GM18511 (cell line): Measurements from ENCODE around the gene PLK2.

Experiments
- ATAC-seq: cut with Tn5 transposase; IDR thresholded peaks from one replicate; pipeline ENCODE4 v1.9.1; 2021; ENCODE audit warnings: mild to moderate bottlenecking, moderate library complexity; ENCODE audit not compliant: unreplicated experiment

Gene PLK2

DNA sequence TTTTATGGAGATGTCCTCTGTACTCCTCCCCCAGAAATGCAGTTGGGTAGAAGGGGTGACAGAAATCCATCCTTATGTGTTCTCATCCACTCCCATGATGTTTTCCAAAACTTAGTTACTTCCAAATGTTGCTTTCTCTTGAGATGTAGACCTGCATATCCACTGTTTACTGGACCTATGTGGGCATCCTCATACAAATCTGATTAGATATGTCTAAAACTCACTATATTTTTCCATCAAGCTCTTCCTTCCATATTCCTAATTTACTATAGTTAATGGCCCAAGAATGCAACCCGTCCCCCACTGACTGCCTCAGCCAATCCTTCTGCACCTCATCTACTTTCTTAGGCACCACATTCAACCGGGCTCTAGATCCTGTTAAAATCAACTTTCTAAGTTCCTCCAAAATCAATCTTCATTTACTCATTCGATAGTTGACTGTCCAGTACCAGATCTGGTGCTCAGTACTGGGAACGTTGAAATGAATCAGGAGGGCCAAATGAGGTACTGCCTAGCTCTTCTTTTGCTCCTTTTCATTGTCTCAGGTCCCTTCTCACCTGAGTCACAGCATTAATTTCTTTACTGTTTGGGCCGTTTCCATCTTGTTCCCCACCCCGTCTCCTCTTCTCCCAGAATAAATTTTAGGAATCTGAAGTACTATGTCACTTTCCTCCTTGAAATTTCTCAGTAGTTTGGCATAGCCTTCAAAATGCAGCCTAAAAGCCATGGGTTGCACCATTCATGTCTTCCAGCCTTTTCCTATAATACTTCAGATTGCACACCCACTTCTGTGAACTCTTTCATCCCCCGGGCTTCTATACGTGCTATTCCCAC, 7.9 kb downstream of the PLK2 start:
- ATAC-seq, result no peak

DNA sequence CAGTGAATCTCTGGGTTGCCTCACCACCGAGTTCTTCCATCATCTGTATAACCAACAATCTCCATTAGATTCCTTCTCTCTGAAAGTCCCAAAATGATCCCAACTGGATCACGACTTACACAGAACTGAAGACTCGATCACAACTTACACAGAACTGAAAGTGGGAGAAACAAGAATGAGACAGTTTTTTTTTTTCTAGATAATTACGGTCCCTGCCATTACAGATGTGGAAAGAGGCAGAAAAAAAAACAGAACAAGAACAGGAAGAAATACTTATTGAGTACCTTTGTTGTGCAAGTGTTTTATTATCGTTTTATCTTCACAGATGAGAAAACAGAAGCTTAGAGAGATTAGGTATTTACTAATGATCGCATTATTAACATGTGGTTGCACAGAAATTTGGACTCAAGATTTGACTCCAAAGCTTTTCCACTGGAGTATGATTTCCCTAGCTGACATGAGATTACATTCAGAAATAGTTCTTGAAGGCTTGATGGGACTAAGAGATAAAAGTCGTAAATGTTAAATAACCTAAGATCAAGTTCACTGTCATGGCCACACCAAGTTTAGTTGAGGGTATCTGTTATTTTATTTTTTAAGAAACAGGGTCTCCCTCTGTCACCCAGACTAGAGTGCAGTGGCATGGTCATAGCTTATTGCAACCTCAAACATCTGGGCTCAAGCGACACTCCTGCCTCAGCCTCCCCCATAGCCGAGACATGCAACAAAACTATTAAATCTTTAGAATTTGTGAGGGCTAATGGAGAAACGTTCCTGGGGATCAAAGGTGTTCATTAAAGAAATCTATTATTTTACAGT, 8.9 kb downstream of the PLK2 start:
- no peak for ATAC-seq

GRCh38 chr5:58450018-58450417, 9.9 kb downstream of the PLK2 start:
- no peak for ATAC-seq

- no peak for ATAC-seq
Observed at GRCh38 chr5:58447226-58447625, 12.7 kb downstream of the PLK2 start.

DNA sequence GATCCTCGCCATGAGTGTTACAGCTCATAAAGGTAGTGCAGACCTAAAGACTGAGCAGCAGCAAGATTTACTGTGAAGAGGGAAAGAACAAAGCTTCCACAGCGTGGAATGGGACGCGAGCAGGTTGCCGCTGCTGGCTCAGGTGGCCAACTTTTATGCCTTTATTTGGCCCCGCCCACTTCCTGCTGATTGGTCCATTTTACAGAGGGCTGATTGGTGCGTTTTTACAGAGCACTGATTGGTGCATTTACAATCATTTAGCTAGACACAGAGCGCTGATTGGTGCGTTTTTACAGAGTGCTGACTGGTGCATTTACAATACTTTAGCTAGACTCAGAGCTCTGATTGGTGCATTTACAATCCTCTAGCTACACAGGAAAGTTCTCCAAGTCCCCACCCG, 13.9 kb downstream of the PLK2 start:
- no peak for ATAC-seq

- ATAC-seq, result no peak
Observed at GRCh38 chr5:58444805-58445204, 15.1 kb downstream of the PLK2 start.

GRCh38 chr5:58440901-58441460, 18.9 kb downstream of the PLK2 start:
- no peak for ATAC-seq

- no peak for ATAC-seq
Observed at GRCh38 chr5:58439094-58439644, 20.7 kb downstream of the PLK2 start.

DNA sequence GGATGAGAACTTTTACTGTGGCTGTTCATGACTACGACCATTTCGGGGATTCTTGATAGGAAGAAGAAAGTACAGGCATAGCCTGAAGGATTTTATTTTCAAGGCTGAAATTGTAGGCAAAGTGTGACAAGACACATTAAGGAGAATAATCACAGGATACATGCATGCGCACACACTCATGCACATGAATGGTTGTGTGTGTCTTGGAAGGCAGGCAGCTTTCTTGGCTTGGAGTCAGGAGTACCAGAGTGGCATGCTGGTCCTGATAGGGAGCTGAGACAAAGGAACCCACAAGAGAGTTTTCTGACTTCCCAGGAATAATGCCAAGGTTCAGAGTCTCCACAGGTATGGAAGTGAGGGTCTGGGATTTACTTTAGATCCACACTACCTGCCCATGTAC, 22.2 kb downstream of the PLK2 start:
- ATAC-seq, result no peak

- no peak for ATAC-seq
Observed at GRCh38 chr5:58431832-58432231, 28.1 kb downstream of the PLK2 start.

DNA sequence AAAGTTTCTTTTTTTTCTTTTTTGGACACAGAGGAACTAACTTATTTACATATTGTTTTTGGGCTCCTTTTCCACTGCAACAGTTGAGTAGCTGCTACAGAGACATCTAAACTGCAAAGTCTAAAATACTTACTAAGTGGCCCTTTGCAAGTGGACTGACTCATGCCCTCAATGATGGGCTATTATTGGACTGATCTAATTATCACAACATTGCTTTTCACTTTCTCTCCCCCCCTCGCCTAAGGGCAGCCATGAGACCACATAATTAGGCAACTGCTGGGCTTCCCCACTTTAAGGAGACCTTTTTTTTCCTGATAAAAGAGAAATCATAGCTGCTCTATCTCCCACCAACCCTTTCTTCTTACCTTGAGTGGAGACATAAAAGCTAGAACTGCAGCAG, 47.0 kb downstream of the PLK2 start:
- no peak for ATAC-seq

- no peak for ATAC-seq
Observed at GRCh38 chr5:58412081-58412480, 47.8 kb downstream of the PLK2 start.

DNA sequence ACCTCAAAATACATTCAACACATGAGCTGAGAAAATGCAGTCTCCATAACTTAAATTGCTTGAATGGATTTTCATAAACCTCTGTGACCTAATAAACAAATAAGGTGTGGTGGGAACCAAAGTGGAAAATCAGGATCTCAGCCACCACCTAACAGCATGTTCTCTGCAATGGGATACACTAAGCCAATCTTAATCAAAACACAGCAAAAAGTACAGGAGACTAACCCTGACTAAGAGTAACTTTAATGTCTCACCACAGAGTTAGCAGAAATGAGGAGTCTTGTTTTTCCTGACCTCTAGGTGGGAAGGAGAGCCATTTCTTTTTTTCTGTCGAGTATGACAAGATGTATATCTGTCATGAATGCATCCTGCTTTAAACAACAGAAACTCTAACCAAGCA, 48.5 kb downstream of the PLK2 start:
- ATAC-seq, result no peak

DNA sequence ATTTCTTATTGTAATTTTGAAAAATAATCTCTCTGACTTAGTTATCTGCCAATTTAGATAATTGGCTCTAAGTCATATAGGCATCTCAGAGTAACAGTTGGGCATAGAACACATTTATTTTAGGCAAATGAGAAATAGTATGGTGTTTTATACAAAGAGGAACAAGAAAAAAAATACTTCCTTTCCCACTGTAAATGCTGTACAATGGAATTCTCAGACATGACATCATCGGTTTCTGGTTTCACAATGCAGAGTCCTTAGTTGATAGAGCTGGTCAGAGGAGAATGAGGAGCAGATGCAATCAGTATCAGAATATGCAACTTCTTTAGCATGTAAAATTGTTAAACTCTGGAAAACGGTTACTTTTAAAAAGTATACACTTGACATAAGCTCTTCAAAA, 49.4 kb downstream of the PLK2 start:
- no peak for ATAC-seq

- no peak for ATAC-seq
Observed at GRCh38 chr5:58407042-58407719, 52.7 kb downstream of the PLK2 start.

GRCh38 chr5:58406394-58406793, 53.5 kb downstream of the PLK2 start:
- ATAC-seq, result no peak

DNA sequence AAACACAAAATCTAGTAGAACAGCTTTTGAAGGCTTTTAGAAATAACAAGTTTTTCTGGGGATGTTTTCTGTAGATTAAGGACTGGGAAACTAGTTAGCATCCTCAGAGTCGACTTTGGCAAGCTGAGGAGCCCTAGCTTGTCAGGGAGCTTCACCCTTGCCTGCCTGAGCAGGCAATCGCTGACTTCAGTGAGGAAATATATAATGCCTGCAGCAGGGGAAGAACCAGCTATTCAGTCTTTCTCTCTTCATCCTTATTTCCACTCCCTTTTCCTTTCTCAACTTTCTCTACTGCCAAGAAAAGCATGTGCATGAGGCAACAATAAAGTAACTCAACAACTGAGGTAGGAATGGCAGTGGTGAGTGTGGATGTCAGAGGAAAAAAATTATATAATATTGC, 54.7 kb downstream of the PLK2 start:
- no peak for ATAC-seq

DNA sequence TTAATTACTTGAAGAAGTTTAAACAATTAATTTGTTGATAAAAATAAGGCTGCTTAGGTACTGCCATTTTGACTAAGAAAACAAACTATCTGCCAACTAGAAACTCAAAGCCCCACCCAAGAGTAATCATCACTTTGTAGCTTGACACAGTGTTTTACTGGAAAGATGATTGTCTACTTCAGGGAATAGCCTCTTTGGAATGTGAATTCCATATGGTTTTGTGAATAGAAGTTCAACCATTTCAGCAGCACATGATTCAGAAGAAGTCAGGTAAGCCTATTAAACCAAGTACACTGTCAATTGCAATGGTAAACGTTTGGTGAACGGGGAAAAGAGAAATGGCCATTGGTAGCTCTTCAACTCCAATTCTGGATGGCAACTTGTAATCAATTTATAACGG, 55.2 kb downstream of the PLK2 start:
- ATAC-seq, result no peak
